ENCODE measurements around the gene NFYC. TPM values are rescaled to one million over a fixed set of nuclear protein-coding genes. Genes with fewer than 3 reads are reported as not detected.

Gene NFYC
- total RNA-seq, 1 experiment from 2014 or later = 61.6 TPM

DNA sequence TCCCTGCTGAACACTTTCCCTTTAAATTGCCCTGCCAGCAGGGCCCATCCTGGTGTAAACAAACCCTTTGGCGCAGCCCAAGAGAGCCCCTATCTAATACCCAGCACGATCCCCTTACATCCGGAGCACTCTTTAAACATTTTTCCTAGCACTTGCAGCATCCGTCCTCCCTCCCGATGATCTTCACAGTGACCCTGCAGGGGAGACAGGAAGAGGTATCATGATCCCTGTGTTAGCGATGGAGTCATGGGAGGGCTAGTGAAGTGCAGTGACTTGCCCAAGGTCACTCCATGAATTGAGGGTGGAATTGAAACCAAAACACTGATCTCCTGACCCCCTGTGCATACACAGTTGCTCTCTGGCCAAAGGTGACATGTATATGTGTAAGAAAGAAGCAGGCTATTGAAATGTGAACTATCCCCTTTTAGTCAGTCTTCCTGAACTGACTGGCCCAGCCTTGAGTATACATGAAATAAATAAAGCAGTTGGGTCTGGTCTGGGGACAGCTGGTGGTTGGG is 82.3 kb downstream of the NFYC start:
- ChIA-PET POLR2A (no interaction called here), CTCF (interaction anchor here (0.5 to 2.3 kb wide), 6 partner anchors 51 to 1887 kb away, joined by 3 to 9 read pairs (median 3); no protein-coding TSS in a partner anchor)
- H3K27me3 ChIP-seq (replicated peaks; ENCODE audit: control insufficient read depth, insufficient read depth, low read length) = no peaks in the 10 kb centered on the region
- H3K9me3 Mint-ChIP-seq (ENCODE audit: unreplicated experiment) = no peaks in the 10 kb centered on the region
- TF ChIP-seq, protein P1, sequence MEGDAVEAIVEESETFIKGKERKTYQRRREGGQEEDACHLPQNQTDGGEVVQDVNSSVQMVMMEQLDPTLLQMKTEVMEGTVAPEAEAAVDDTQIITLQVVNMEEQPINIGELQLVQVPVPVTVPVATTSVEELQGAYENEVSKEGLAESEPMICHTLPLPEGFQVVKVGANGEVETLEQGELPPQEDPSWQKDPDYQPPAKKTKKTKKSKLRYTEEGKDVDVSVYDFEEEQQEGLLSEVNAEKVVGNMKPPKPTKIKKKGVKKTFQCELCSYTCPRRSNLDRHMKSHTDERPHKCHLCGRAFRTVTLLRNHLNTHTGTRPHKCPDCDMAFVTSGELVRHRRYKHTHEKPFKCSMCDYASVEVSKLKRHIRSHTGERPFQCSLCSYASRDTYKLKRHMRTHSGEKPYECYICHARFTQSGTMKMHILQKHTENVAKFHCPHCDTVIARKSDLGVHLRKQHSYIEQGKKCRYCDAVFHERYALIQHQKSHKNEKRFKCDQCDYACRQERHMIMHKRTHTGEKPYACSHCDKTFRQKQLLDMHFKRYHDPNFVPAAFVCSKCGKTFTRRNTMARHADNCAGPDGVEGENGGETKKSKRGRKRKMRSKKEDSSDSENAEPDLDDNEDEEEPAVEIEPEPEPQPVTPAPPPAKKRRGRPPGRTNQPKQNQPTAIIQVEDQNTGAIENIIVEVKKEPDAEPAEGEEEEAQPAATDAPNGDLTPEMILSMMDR (IDR thresholded peaks at IDR 0.05; ENCODE audit: insufficient read depth in 1 of 2, low read depth in 1 of 2, low read length in 1 of 2, severe bottlenecking in 1 of 2, unreplicated experiment in 1 of 2) = no peak
- no peak overlapping the region for H3K4me3 ChIP-seq (ENCODE audit: low read depth, low read length)
- H3K4me1 Mint-ChIP-seq (ENCODE audit: low read depth, unreplicated experiment) = no peaks in the 10 kb centered on the region
- H3K36me3 Mint-ChIP-seq (ENCODE audit: insufficient read depth, unreplicated experiment) = peaks cover 30% of the 10 kb centered on the region
- H3K27me3 Mint-ChIP-seq (ENCODE audit: insufficient read depth, unreplicated experiment) = no peaks in the 10 kb centered on the region
- BruUV-seq (replicated peaks) = no TSS peak
- intact Hi-C loops (cut with micrococcal nuclease; ENCODE audit: unreplicated experiment) = loop anchor here (1.0 to 2.0 kb wide), 2 partner anchors 76 to 179 kb away; no protein-coding TSS in a partner anchor
- no peak overlapping the region for H3K27ac Mint-ChIP-seq (ENCODE audit: unreplicated experiment)
- H3K36me3 ChIP-seq (ENCODE audit: control insufficient read depth, insufficient read depth, low read length) = no peaks in the 10 kb centered on the region; the same call in 1 of the 2 replicates
- no peak for DNase-seq
- H3K9me3 ChIP-seq = no peaks in the 10 kb centered on the region
- H3K4me1 ChIP-seq = no peaks in the 10 kb centered on the region
- no peak overlapping the region for H3K4me3 Mint-ChIP-seq (ENCODE audit: unreplicated experiment)

- H3K4me3 Mint-ChIP-seq (ENCODE audit: unreplicated experiment) = no peak overlapping the region
- DNase-seq = peak; percentile 53 to 74
- H3K9me3 ChIP-seq = no peaks in the 10 kb centered on the region
- H3K4me3 ChIP-seq (ENCODE audit: low read depth, low read length) = no peak overlapping the region
- no peaks in the 10 kb centered on the region for H3K27me3 Mint-ChIP-seq (ENCODE audit: insufficient read depth, unreplicated experiment)
- intact Hi-C loops (cut with micrococcal nuclease; ENCODE audit: unreplicated experiment) = loop anchor here (1.0 to 2.0 kb wide), 2 partner anchors 76 to 178 kb away; no protein-coding TSS in a partner anchor
- H3K36me3 Mint-ChIP-seq (ENCODE audit: insufficient read depth, unreplicated experiment) = peaks cover 29% of the 10 kb centered on the region
- no TSS peak for BruUV-seq (replicated peaks)
- no peaks in the 10 kb centered on the region for H3K27me3 ChIP-seq (replicated peaks; ENCODE audit: control insufficient read depth, insufficient read depth, low read length)
- POLR2A ChIA-PET = no interaction called here
- H3K4me1 Mint-ChIP-seq (ENCODE audit: low read depth, unreplicated experiment) = no peaks in the 10 kb centered on the region
- H3K27ac Mint-ChIP-seq (ENCODE audit: unreplicated experiment) = no peak overlapping the region
- CTCF ChIA-PET = interaction anchor here (0.5 to 2.3 kb wide), 6 partner anchors 50 to 1887 kb away, joined by 3 to 9 read pairs (median 3); no protein-coding TSS in a partner anchor
- no peaks in the 10 kb centered on the region for H3K4me1 ChIP-seq
- H3K36me3 ChIP-seq (ENCODE audit: control insufficient read depth, insufficient read depth, low read length) = no peaks in the 10 kb centered on the region; the same call in 1 of the 2 replicates
- no peaks in the 10 kb centered on the region for H3K9me3 Mint-ChIP-seq (ENCODE audit: unreplicated experiment)
- TF ChIP-seq, protein P1 (IDR thresholded peaks at IDR 0.05; ENCODE audit: insufficient read depth in 1 of 2, low read depth in 1 of 2, low read length in 1 of 2, severe bottlenecking in 1 of 2, unreplicated experiment in 1 of 2) = peak; percentile 66 to 72
Observed at GRCh38 chr1:40774266-40774998, 82.9 kb downstream of the NFYC start.

DNA sequence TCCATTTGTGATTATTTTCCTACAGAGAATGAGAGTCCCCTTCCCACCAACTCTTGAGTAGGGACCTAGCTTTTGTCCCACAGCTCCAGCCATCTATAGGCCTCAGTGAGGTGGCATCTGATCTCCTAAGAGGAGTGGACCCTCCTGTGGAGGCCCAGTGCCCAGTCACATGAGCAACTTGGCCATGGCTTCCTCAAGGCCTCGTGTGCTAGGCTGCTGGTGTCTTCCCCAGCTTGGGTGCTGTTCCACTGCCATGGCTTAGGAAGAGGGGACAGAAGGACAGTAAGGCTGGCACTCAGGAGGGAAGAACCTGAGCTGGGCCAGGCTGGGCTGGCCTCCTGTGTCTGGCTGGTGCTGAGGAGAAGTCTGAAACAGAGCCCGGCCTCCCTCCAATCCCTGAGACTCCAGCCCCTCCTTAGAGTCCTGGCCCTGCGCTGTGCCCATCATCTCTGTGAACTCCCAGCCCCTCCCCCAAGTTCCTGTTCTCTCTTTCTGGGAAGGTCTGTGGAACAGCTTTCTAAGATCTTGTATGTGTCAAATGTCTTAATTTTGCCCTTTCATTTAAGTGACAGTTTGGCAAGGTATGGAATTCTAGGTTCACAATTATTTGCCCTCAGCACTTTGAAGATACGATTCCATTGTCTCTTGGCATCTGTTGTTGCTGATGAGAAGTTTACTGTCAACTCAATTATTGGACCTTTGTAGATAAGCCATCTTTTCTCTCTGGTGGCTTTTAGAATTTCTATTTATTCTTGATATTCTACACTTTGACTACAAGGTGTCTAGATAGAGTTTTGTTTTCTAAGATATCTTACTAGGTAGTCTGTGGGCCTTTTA is 85.0 kb downstream of the NFYC start:
- Mint-ChIP-seq H3K4me1 (ENCODE audit: low read depth, unreplicated experiment) (no peaks in the 10 kb centered on the region), H3K27ac (ENCODE audit: unreplicated experiment) (no peak overlapping the region), H3K9me3 (ENCODE audit: unreplicated experiment) (no peaks in the 10 kb centered on the region), H3K27me3 (ENCODE audit: insufficient read depth, unreplicated experiment) (no peaks in the 10 kb centered on the region), H3K4me3 (ENCODE audit: unreplicated experiment) (no peak overlapping the region), H3K36me3 (ENCODE audit: insufficient read depth, unreplicated experiment) (peaks cover 14% of the 10 kb centered on the region)
- CTCF ChIA-PET = no interaction called here
- H3K9me3 ChIP-seq = no peaks in the 10 kb centered on the region
- POLR2A ChIA-PET = no interaction called here
- TF ChIP-seq, protein P1 (IDR thresholded peaks at IDR 0.05; ENCODE audit: insufficient read depth in 1 of 2, low read depth in 1 of 2, low read length in 1 of 2, severe bottlenecking in 1 of 2, unreplicated experiment in 1 of 2) = no peak
- DNase-seq = no peak
- no peaks in the 10 kb centered on the region for H3K27me3 ChIP-seq (replicated peaks; ENCODE audit: control insufficient read depth, insufficient read depth, low read length)
- H3K36me3 ChIP-seq (ENCODE audit: control insufficient read depth, insufficient read depth, low read length) = no peaks in the 10 kb centered on the region
- no peaks in the 10 kb centered on the region for H3K4me1 ChIP-seq
- no TSS peak for BruUV-seq (replicated peaks)
- intact Hi-C loops (cut with micrococcal nuclease; ENCODE audit: unreplicated experiment) = no loop called here
- H3K4me3 ChIP-seq (ENCODE audit: low read depth, low read length) = no peak overlapping the region

Data from Caco-2 (cell line).